Naive thymus-derived CD4-positive, alpha-beta T cell (primary cell): ENCODE results near the gene FREM2. TPM values are rescaled to one million over a fixed set of nuclear protein-coding genes. Genes with fewer than 3 reads are reported as not detected.

Source experiments
- ATAC-seq: fragments of 150-1000 bp; cut with Tn5 transposase; 2 replicates; pipeline ENCODE4 v1.10.0; 2021; ENCODE audit warnings: mild to moderate bottlenecking, moderate library complexity
- CTCF ChIA-PET: fragments of 350-600 bp; sonication (Branson Sonifier 250); formaldehyde crosslinking; loops from one replicate; lab custom pipeline; 2021; ENCODE audit warnings: antibody characterized with exemption; lab: Charles Lee
- POLR2A ChIA-PET: fragments of 350-600 bp; sonication (Branson Sonifier 250); formaldehyde crosslinking; loops from one replicate; lab custom pipeline; 2021; ENCODE audit warnings: antibody characterized with exemption, inconsistent platforms; lab: Charles Lee
- DNase-seq, 9 donors: peaks; one replicate each; pipeline versions ENCODE4 v3.0.0 to v3.0.0-alpha.2; 2020 to 2022; ENCODE audit warnings: mixed read lengths in 1 of 9
- H3K27ac ChIP-seq: one replicate; pipeline ENCODE4 v1.7.0; 2013; ENCODE audit warnings: mild to moderate bottlenecking, low read depth, low read length, moderate library complexity
- H3K27me3 ChIP-seq, 2 donors: one replicate each; pipeline ENCODE4 v1.7.0; 2013; ENCODE audit warnings: low read length in 2 of 2, mild to moderate bottlenecking in 2 of 2, moderate library complexity in 2 of 2; ENCODE audit not compliant: control insufficient read depth in 2 of 2, insufficient read depth in 2 of 2
- H3K36me3 ChIP-seq, 3 experiments: 1 replicate in 2 of 3; 2 replicates in 1 of 3; pipeline ENCODE4 v1.7.0; 2013; ENCODE audit warnings: low read length in 3 of 3, mild to moderate bottlenecking in 3 of 3, moderate library complexity in 1 of 3; ENCODE audit not compliant: insufficient read depth in 3 of 3, control insufficient read depth in 2 of 3
- H3K4me1 ChIP-seq, 2 donors: one replicate each; pipeline ENCODE4 v1.7.0; 2013; ENCODE audit warnings: low read length in 2 of 2, mild to moderate bottlenecking in 2 of 2, moderate library complexity in 1 of 2; ENCODE audit not compliant: control insufficient read depth in 2 of 2, insufficient read depth in 2 of 2
- H3K4me3 ChIP-seq: 2 replicates; pipeline ENCODE4 v1.7.0; 2013; ENCODE audit warnings: mild to moderate bottlenecking, low read length
- H3K9me3 ChIP-seq, 3 experiments: 1 replicate in 2 of 3; 2 replicates in 1 of 3; pipeline ENCODE4 v1.7.0; 2013; ENCODE audit warnings: low read length in 3 of 3; ENCODE audit not compliant: control insufficient read depth in 2 of 3
- H3K27ac Mint-ChIP-seq, 9 donors: one replicate each; pipeline ENCODE4 v1.8.0; 2020 to 2022; ENCODE audit warnings: mixed read lengths in 9 of 9, mild to moderate bottlenecking in 8 of 9, moderate library complexity in 5 of 9, inconsistent platforms in 2 of 9
- H3K27me3 Mint-ChIP-seq, 5 donors: one replicate each; pipeline ENCODE4 v1.8.0; 2021 to 2022; ENCODE audit warnings: mixed read lengths in 5 of 5, mild to moderate bottlenecking in 1 of 5
- H3K36me3 Mint-ChIP-seq, 5 donors: one replicate each; pipeline ENCODE4 v1.8.0; 2020 to 2022; ENCODE audit warnings: mixed read lengths in 5 of 5, mild to moderate bottlenecking in 3 of 5, inconsistent platforms in 1 of 5
- H3K4me1 Mint-ChIP-seq, 7 donors: one replicate each; pipeline ENCODE4 v1.8.0; 2020 to 2022; ENCODE audit warnings: mixed read lengths in 7 of 7, mild to moderate bottlenecking in 3 of 7, inconsistent platforms in 1 of 7
- H3K4me3 Mint-ChIP-seq, 10 donors: one replicate each; pipeline ENCODE4 v1.8.0; 2020 to 2022; ENCODE audit warnings: mild to moderate bottlenecking in 10 of 10, mixed read lengths in 10 of 10, moderate library complexity in 6 of 10, inconsistent platforms in 2 of 10
- H3K9me3 Mint-ChIP-seq, 11 donors: one replicate each; pipeline ENCODE4 v1.8.0; 2020 to 2022; ENCODE audit warnings: mixed read lengths in 11 of 11, mild to moderate bottlenecking in 4 of 11, inconsistent platforms in 1 of 11, moderate library complexity in 1 of 11
- intact Hi-C, 2 donors: fragments of 100-400 bp; cut with micrococcal nuclease; formaldehyde crosslinking; loops; one replicate each; pipeline ENCODE4 v1.15.1; 2023
- polyA plus RNA-seq, 2 donors: library from polyadenylated mRNA; unstranded; fragments of 300-500 nt; fragmentation: Illumina TruSeq; gene quantifications; one replicate each; pipeline ENCODE4 v1.2.3, GENCODE V29; 2021
- total RNA-seq, 6 experiments: library from RNA in 5 of 6; stranded (reverse) in 5 of 6; gene quantifications; 1 replicate in 5 of 6; 2 replicates in 1 of 6; pipeline ENCODE4 v1.2.3 and lab custom pipeline; 2021 to 2026

FREM2 gene
- total and polyA plus RNA-seq, 7 experiments from 2014 or later, result 0.12 TPM; not detected in 6

- ChIA-PET CTCF (no interaction called here), POLR2A (no interaction called here)
- Histone ChIP-seq H3K4me3 (no peak overlapping the region), H3K9me3 (no peaks in the 10 kb centered on the region), H3K36me3 (no peaks in the 10 kb centered on the region), H3K4me1 (no peaks in the 10 kb centered on the region), H3K27me3 (no peaks in the 10 kb centered on the region), H3K27ac (no peak overlapping the region)
- Mint-ChIP-seq H3K4me3 (no peak overlapping the region), H3K9me3 (peaks cover 0 to 3% (median 0%) of the 10 kb centered on the region in 11 donors), H3K27ac (no peak overlapping the region), H3K27me3 (peaks cover 0 to 27% (median 4%) of the 10 kb centered on the region in 5 donors), H3K36me3 (peaks cover 0 to 3% (median 0%) of the 10 kb centered on the region in 5 donors), H3K4me1 (no peaks in the 10 kb centered on the region)
- no peak for ATAC-seq
- no peak for DNase-seq
- intact Hi-C loops, result no loop called here
Measured at GRCh38 chr13:38767506-38768265, 80.8 kb downstream of the FREM2 start.

- ChIA-PET CTCF (no interaction called here), POLR2A (no interaction called here)
- Mint-ChIP-seq H3K4me1 (no peaks in the 10 kb centered on the region), H3K27ac (no peak overlapping the region), H3K27me3 (peaks cover 0 to 29% (median 10%) of the 10 kb centered on the region in 5 donors), H3K4me3 (no peak overlapping the region), H3K9me3 (peaks cover 0 to 2% (median 0%) of the 10 kb centered on the region in 11 donors), H3K36me3 (peaks cover 0 to 3% (median 0%) of the 10 kb centered on the region in 5 donors)
- H3K27me3 ChIP-seq, result no peaks in the 10 kb centered on the region
- no peak overlapping the region for H3K4me3 ChIP-seq
- no peaks in the 10 kb centered on the region for H3K36me3 ChIP-seq
- H3K27ac ChIP-seq, result no peak overlapping the region
- intact Hi-C loops, result no loop called here
- ATAC-seq, result no peak
- no peak for DNase-seq
- H3K4me1 ChIP-seq, result no peaks in the 10 kb centered on the region
- no peaks in the 10 kb centered on the region for H3K9me3 ChIP-seq
Measured at GRCh38 chr13:38769526-38769925, 82.6 kb downstream of the FREM2 start.

- Histone ChIP-seq H3K27ac (no peak overlapping the region), H3K27me3 (no peaks in the 10 kb centered on the region), H3K4me3 (no peak overlapping the region), H3K9me3 (no peaks in the 10 kb centered on the region), H3K4me1 (no peaks in the 10 kb centered on the region), H3K36me3 (no peaks in the 10 kb centered on the region)
- POLR2A ChIA-PET, result no interaction called here
- ATAC-seq (no peak), DNase-seq (no peak)
- Mint-ChIP-seq H3K9me3 (peaks cover 0 to 9% (median 0%) of the 10 kb centered on the region in 11 donors), H3K36me3 (no peaks in the 10 kb centered on the region), H3K27ac (no peak overlapping the region), H3K27me3 (peaks cover 0 to 11% (median 6%) of the 10 kb centered on the region in 5 donors), H3K4me1 (no peaks in the 10 kb centered on the region), H3K4me3 (no peak overlapping the region)
- intact Hi-C loops, result no loop called here
- CTCF ChIA-PET, result no interaction called here
Measured at GRCh38 chr13:38775085-38775484, 88.2 kb downstream of the FREM2 start.

GRCh38 chr13:38777347-38778119 lies 90.7 kb downstream of the FREM2 start:
- DNase-seq (no peak), ATAC-seq (no peak)
- H3K27me3 Mint-ChIP-seq, result peaks cover 0 to 11% (median 6%) of the 10 kb centered on the region in 5 donors
- H3K4me3 ChIP-seq, result no peak overlapping the region
- H3K4me3 Mint-ChIP-seq, result no peak overlapping the region
- H3K4me1 ChIP-seq, result no peaks in the 10 kb centered on the region
- H3K36me3 ChIP-seq, result no peaks in the 10 kb centered on the region
- intact Hi-C loops, result no loop called here
- no peaks in the 10 kb centered on the region for H3K4me1 Mint-ChIP-seq
- no peaks in the 10 kb centered on the region for H3K27me3 ChIP-seq
- ChIA-PET POLR2A (no interaction called here), CTCF (interaction anchor here (0.5 kb wide), 1 partner anchor 18 kb away, joined by 6 read pairs; no protein-coding TSS in a partner anchor)
- no peaks in the 10 kb centered on the region for H3K36me3 Mint-ChIP-seq
- H3K9me3 ChIP-seq, result no peaks in the 10 kb centered on the region
- H3K27ac Mint-ChIP-seq, result no peak overlapping the region
- H3K9me3 Mint-ChIP-seq, result peaks cover 0 to 9% (median 0%) of the 10 kb centered on the region in 11 donors
- H3K27ac ChIP-seq, result no peak overlapping the region

- no peak overlapping the region for H3K27ac ChIP-seq
- DNase-seq (no peak), ATAC-seq (no peak)
- H3K9me3 Mint-ChIP-seq, result peaks cover 0 to 6% (median 0%) of the 10 kb centered on the region in 11 donors
- intact Hi-C loops, result no loop called here
- H3K4me3 Mint-ChIP-seq, result no peak overlapping the region
- H3K4me1 ChIP-seq, result no peaks in the 10 kb centered on the region
- H3K9me3 ChIP-seq, result no peaks in the 10 kb centered on the region
- H3K27ac Mint-ChIP-seq, result no peak overlapping the region
- ChIA-PET CTCF (no interaction called here), POLR2A (no interaction called here)
- H3K36me3 Mint-ChIP-seq, result no peaks in the 10 kb centered on the region
- H3K4me1 Mint-ChIP-seq, result no peaks in the 10 kb centered on the region
- no peaks in the 10 kb centered on the region for H3K27me3 ChIP-seq
- H3K36me3 ChIP-seq, result no peaks in the 10 kb centered on the region
- peaks cover 0 to 11% (median 3%) of the 10 kb centered on the region in 5 donors for H3K27me3 Mint-ChIP-seq
- no peak overlapping the region for H3K4me3 ChIP-seq
Measured at GRCh38 chr13:38781539-38781938, 94.7 kb downstream of the FREM2 start.

- CTCF ChIA-PET, result no interaction called here
- DNase-seq (no peak), ATAC-seq (no peak)
- Mint-ChIP-seq H3K27me3 (peaks cover 0 to 17% (median 3%) of the 10 kb centered on the region in 5 donors), H3K36me3 (no peaks in the 10 kb centered on the region), H3K9me3 (peaks cover 0 to 6% (median 0%) of the 10 kb centered on the region in 11 donors), H3K27ac (no peak overlapping the region), H3K4me3 (no peak overlapping the region), H3K4me1 (peaks cover 0 to 1% (median 0%) of the 10 kb centered on the region in 7 donors)
- no peaks in the 10 kb centered on the region for H3K9me3 ChIP-seq
- H3K36me3 ChIP-seq, result no peaks in the 10 kb centered on the region
- POLR2A ChIA-PET, result no interaction called here
- intact Hi-C loops, result no loop called here
- no peaks in the 10 kb centered on the region for H3K4me1 ChIP-seq
- H3K27ac ChIP-seq, result no peak overlapping the region
- H3K4me3 ChIP-seq, result no peak overlapping the region
- H3K27me3 ChIP-seq, result no peaks in the 10 kb centered on the region
Measured at GRCh38 chr13:38784036-38784880, 97.4 kb downstream of the FREM2 start.
